PC-3 (cell line): ENCODE measurements around the gene TCERG1.
A peak's percentile ranks its signal among the peaks of the same experiment; 100 is the strongest.

Experiments used
- EZH2 ChIP-seq: fragments of 300-600 bp; sonication (generic); IDR thresholded peaks from one replicate; pipeline ENCODE4 v1.6.1; 2017; ENCODE audit warnings: antibody characterized with exemption, mild to moderate bottlenecking, low read length; ENCODE audit not compliant: unreplicated experiment
- EZH2phosphoT487 ChIP-seq: fragments of 300-600 bp; sonication (generic); IDR thresholded peaks from 2 replicates; pipeline ENCODE4 v1.6.1; 2018; ENCODE audit warnings: mild to moderate bottlenecking, antibody characterized with exemption, low read length, borderline replicate concordance
- TF ChIP-seq, protein P1 (sequence below): fragments of 300-600 bp; sonication (generic); conservative IDR thresholded peaks from 2 replicates; pipeline ENCODE4 v1.5.1; 2017; ENCODE audit warnings: antibody characterized with exemption, low read depth, mild to moderate bottlenecking, low read length

DNA sequence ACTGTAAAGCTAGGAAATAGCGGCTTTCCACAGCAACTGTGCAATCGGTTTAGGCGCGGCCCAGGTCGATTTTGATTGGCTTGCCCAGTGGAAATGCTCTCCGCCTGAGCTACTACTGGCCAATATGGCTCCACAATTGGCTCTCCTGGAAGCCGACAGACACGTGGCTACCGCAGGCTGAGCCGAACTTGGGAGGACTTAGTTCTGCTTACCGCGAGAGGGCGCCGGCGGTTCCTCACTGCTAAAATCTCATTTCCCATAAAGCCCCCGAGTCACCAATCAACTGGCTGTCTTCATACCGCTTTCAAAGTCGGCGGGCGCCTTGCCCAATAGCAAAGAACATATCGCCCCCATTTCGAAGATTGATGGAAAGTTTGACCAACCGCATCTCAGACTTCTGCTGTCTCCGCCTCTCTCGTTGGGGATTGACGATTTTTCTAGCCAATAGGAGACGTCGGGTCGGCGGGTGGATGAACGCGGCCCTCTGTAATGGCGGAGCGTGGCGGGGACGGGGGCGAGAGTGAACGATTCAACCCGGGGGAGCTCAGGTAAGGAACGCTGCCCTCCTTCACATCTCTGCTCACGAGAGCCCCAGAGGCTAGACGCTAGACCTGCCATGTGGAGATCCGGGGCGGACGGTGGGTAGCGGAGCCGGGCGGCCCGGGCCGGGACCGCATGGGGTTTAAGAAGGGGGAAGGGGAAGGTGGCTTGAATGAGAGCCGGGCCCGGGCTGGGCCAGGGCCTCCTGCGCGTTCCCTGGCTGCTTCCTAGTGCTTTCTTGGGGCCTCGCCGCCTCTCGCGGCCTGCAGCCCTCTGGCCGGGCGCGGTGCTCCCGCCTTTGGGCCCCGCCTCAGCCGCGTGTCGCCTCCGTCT is at the start of gene TCERG1:
- TF ChIP-seq, protein P1, sequence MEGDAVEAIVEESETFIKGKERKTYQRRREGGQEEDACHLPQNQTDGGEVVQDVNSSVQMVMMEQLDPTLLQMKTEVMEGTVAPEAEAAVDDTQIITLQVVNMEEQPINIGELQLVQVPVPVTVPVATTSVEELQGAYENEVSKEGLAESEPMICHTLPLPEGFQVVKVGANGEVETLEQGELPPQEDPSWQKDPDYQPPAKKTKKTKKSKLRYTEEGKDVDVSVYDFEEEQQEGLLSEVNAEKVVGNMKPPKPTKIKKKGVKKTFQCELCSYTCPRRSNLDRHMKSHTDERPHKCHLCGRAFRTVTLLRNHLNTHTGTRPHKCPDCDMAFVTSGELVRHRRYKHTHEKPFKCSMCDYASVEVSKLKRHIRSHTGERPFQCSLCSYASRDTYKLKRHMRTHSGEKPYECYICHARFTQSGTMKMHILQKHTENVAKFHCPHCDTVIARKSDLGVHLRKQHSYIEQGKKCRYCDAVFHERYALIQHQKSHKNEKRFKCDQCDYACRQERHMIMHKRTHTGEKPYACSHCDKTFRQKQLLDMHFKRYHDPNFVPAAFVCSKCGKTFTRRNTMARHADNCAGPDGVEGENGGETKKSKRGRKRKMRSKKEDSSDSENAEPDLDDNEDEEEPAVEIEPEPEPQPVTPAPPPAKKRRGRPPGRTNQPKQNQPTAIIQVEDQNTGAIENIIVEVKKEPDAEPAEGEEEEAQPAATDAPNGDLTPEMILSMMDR, result peak; percentile 93
- TF ChIP-seq EZH2 (no peak), EZH2phosphoT487 (no peak)
